Measurements from ENCODE around the gene SH3BP5. TPM values are rescaled to one million over a fixed set of nuclear protein-coding genes. Genes with fewer than 3 reads are reported as not detected.

SH3BP5 gene
- total RNA-seq, 1 donor from 2014 or later: 19.5 TPM

DNA sequence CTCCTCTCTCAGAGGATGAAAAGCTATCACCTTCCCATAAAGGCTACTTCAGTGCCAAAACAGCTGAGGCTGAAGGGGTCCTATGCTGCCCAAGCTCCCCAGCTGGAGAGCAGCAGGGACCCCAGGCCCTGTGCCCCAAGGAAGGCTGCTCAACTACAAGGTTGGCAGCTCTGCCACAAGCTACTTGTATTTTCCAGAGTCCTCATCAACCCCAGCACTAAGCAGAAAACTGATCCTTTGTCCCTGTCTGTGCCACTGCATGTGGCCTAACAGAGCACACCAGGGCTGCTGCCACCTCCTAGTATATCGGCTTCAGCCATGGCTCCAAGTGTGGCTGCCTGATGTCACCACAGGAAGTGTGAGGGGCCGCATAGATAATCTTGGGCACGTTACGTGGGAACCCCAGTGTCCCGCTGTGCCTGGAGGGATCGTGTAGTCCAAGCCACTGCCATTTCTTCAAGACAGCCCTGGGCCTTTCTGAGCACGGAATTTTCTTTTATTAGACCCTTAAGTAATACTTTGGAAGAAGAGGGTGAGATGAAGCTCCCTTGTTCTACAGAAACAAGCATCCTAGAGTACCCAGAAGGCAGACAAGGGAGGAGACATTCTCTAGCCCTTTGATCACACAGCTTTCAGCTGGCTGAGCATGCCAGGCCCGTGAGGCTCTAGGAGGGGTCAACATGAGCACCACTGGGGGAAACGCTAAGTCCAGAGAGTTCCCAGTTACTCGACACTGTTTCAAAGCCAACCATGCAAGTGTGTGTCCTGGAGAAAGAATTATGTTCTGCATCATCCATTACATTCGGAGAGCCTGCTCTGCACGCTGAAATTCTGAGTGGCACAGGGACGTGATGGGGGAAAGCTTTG lies 65.6 kb downstream of the SH3BP5 start:
- H3K27ac Mint-ChIP-seq: no peak overlapping the region
- no peak overlapping the region for H3K4me3 Mint-ChIP-seq
- peaks cover 7% of the 10 kb centered on the region for H3K36me3 Mint-ChIP-seq (ENCODE audit: low read depth)
- no peaks in the 10 kb centered on the region for H3K27me3 Mint-ChIP-seq
- intact Hi-C loops (cut with micrococcal nuclease): loop anchor here (5.0 kb wide), 1 partner anchor 159 kb away; no protein-coding TSS in a partner anchor
- DNase-seq: no peak
- H3K4me1 Mint-ChIP-seq: peaks cover 32% of the 10 kb centered on the region
- H3K9me3 Mint-ChIP-seq: no peaks in the 10 kb centered on the region

GRCh38 chr3:15265655-15266509 lies 66.5 kb downstream of the SH3BP5 start:
- Mint-ChIP-seq H3K36me3 (ENCODE audit: low read depth) (peaks cover 15% of the 10 kb centered on the region), H3K27me3 (no peaks in the 10 kb centered on the region), H3K4me1 (peaks cover 30% of the 10 kb centered on the region), H3K4me3 (no peak overlapping the region), H3K27ac (no peak overlapping the region), H3K9me3 (no peaks in the 10 kb centered on the region)
- DNase-seq: no peak
- intact Hi-C loops (cut with micrococcal nuclease): loop anchor here (5.0 kb wide), 1 partner anchor 159 kb away; no protein-coding TSS in a partner anchor

DNA sequence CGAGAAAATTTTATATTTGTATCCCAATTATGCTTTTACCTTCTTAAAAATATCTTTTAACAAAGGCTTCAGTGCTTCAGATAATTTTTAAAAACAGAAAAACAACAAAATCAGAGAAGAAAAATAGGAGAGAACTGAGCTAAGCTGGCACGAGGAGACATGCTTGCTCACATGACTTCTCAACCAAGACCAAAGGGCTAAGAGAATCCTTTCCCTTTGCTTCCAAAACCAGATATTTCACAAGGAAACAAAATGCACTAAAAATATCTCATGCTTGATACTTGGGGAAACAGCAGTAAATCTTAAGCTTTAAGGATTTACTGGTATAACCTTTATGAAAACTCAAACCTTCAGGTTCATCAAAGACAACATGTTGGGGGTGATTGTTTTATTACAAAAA lies 67.9 kb downstream of the SH3BP5 start:
- intact Hi-C loops (cut with micrococcal nuclease): no loop called here

GRCh38 chr3:15263926-15264325 lies 68.5 kb downstream of the SH3BP5 start:
- intact Hi-C loops (cut with micrococcal nuclease): no loop called here
- H3K9me3 Mint-ChIP-seq: no peaks in the 10 kb centered on the region
- H3K4me3 Mint-ChIP-seq: no peak overlapping the region
- H3K27ac Mint-ChIP-seq: no peak overlapping the region
- H3K4me1 Mint-ChIP-seq: peaks cover 13% of the 10 kb centered on the region
- H3K27me3 Mint-ChIP-seq: no peaks in the 10 kb centered on the region
- DNase-seq: no peak
- H3K36me3 Mint-ChIP-seq (ENCODE audit: low read depth): peaks cover 26% of the 10 kb centered on the region

More for the DNA sequence above, 67.9 kb downstream of the SH3BP5 start:
- Mint-ChIP-seq H3K4me1 (peaks cover 19% of the 10 kb centered on the region), H3K36me3 (ENCODE audit: low read depth) (peaks cover 26% of the 10 kb centered on the region), H3K4me3 (no peak overlapping the region), H3K27ac (no peak overlapping the region), H3K9me3 (no peaks in the 10 kb centered on the region), H3K27me3 (no peaks in the 10 kb centered on the region)
- no peak for DNase-seq

DNA sequence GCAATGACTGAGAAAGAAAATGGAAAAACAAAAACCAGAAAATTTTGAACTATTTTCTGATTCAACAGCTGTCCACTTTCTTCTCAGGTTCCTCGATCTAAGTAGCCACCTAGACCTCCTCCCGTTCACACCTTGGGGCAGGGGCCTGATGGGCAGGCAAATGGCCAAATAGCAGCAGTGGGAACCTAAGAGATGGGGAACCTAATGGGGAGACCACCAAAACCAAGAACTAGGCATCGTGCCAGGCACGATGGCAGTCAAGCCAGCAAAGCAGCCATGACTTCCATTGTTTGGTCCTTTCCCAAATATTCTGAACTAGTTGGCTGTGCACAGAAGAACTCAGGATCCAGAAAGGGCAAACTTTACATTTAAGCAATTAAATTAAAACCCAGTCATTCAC lies 69.3 kb downstream of the SH3BP5 start:
- Mint-ChIP-seq H3K36me3 (ENCODE audit: low read depth) (peaks cover 30% of the 10 kb centered on the region), H3K4me3 (no peak overlapping the region), H3K27ac (no peak overlapping the region), H3K9me3 (no peaks in the 10 kb centered on the region), H3K27me3 (no peaks in the 10 kb centered on the region), H3K4me1 (peaks cover 8% of the 10 kb centered on the region)
- no peak for DNase-seq
- intact Hi-C loops (cut with micrococcal nuclease): no loop called here

DNA sequence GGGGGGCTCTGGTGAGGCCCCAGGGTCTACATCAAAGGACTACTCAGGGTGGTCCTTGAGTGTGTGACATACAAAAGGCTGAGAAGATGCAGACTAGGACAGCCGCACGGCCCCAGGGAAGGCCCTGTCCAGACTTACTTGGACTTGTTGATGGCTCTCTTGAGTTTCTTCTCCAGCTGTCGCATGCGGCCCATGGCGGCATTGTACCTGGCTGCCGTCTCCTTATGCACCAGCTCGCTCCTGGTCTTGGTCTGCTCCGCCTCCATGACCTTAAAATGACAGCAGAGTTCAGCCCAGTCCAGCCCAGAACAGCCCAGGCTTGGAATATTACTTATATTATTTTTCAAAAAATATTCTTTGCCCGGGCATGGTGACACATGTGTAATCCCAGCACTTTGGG lies 70.4 kb downstream of the SH3BP5 start:
- Mint-ChIP-seq H3K4me3 (no peak overlapping the region), H3K9me3 (no peaks in the 10 kb centered on the region), H3K36me3 (ENCODE audit: low read depth) (peaks cover 39% of the 10 kb centered on the region), H3K4me1 (peaks cover 4% of the 10 kb centered on the region), H3K27ac (no peak overlapping the region), H3K27me3 (no peaks in the 10 kb centered on the region)
- DNase-seq: no peak
- intact Hi-C loops (cut with micrococcal nuclease): no loop called here

GRCh38 chr3:15261274-15261673 lies 71.1 kb downstream of the SH3BP5 start:
- H3K4me3 Mint-ChIP-seq: no peak overlapping the region
- H3K27ac Mint-ChIP-seq: peak overlapping the region; percentile 41
- H3K4me1 Mint-ChIP-seq: peaks cover 4% of the 10 kb centered on the region
- intact Hi-C loops (cut with micrococcal nuclease): no loop called here
- H3K27me3 Mint-ChIP-seq: no peaks in the 10 kb centered on the region
- H3K36me3 Mint-ChIP-seq (ENCODE audit: low read depth): peaks cover 44% of the 10 kb centered on the region
- no peaks in the 10 kb centered on the region for H3K9me3 Mint-ChIP-seq
- peak; percentile 49 for DNase-seq

GRCh38 chr3:15260531-15260930 lies 71.9 kb downstream of the SH3BP5 start:
- intact Hi-C loops (cut with micrococcal nuclease): no loop called here
- no peak for DNase-seq
- no peaks in the 10 kb centered on the region for H3K27me3 Mint-ChIP-seq
- H3K27ac Mint-ChIP-seq: no peak overlapping the region
- H3K4me1 Mint-ChIP-seq: peaks cover 4% of the 10 kb centered on the region
- H3K4me3 Mint-ChIP-seq: no peak overlapping the region
- H3K9me3 Mint-ChIP-seq: no peaks in the 10 kb centered on the region
- H3K36me3 Mint-ChIP-seq (ENCODE audit: low read depth): peaks cover 51% of the 10 kb centered on the region

DNA sequence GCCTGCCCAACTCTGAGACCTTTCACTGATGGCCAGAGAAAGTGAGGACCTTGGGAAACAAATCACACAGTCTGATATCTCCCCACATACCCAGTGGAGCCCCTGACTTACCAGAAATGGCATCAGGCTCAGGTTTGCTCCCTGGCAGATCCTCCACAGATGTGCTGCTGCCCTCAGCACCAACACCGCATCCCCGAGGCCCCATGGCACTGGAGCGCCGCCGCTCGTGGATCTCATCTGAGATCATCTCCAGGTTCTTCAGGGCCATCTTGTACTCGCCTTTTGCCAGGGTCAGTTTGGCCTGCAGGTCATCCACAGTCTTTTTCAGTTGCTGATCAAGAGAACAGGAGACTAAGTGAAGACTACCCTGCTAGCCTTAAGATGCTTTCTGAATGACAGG lies 73.7 kb downstream of the SH3BP5 start:
- H3K27ac Mint-ChIP-seq: no peak overlapping the region
- peaks cover 58% of the 10 kb centered on the region for H3K36me3 Mint-ChIP-seq (ENCODE audit: low read depth)
- H3K4me3 Mint-ChIP-seq: no peak overlapping the region
- no peaks in the 10 kb centered on the region for H3K9me3 Mint-ChIP-seq
- no peaks in the 10 kb centered on the region for H3K27me3 Mint-ChIP-seq
- DNase-seq: peak; percentile 55
- H3K4me1 Mint-ChIP-seq: peaks cover 2% of the 10 kb centered on the region
- intact Hi-C loops (cut with micrococcal nuclease): no loop called here

DNA sequence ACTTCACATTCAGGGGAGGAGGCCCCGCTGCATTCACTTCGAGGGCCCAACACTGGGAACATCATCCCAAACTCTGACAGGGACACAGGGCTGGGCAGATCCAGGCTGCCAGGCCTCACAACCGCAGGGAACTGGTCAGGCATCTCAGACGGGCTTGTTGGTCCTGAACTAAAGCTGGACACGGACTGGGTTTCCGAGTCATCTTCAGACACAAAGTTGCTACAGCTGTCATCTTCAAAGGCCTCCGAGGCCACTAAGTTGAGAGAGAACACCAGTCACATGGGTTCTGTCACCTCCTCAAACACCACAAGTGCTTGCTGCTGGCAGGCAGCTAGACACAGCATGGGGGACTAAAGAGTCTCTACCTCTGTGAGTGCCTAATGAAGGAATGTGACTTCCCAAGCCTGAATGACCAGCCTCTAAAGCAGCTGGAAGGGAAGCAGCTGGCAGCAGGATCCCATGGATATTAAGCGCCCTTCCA lies 75.5 kb downstream of the SH3BP5 start:
- Mint-ChIP-seq H3K36me3 (ENCODE audit: low read depth) (peaks cover 67% of the 10 kb centered on the region), H3K4me1 (peaks cover 8% of the 10 kb centered on the region), H3K4me3 (no peak overlapping the region), H3K9me3 (no peaks in the 10 kb centered on the region), H3K27ac (no peak overlapping the region), H3K27me3 (no peaks in the 10 kb centered on the region)
- intact Hi-C loops (cut with micrococcal nuclease): no loop called here
- DNase-seq: peak; percentile 56

- peak; percentile 50 for DNase-seq
- peaks cover 7% of the 10 kb centered on the region for H3K4me1 Mint-ChIP-seq
- intact Hi-C loops (cut with micrococcal nuclease): no loop called here
These were observed 77.2 kb downstream of the SH3BP5 start for GRCh38 chr3:15255215-15255614.

DNA sequence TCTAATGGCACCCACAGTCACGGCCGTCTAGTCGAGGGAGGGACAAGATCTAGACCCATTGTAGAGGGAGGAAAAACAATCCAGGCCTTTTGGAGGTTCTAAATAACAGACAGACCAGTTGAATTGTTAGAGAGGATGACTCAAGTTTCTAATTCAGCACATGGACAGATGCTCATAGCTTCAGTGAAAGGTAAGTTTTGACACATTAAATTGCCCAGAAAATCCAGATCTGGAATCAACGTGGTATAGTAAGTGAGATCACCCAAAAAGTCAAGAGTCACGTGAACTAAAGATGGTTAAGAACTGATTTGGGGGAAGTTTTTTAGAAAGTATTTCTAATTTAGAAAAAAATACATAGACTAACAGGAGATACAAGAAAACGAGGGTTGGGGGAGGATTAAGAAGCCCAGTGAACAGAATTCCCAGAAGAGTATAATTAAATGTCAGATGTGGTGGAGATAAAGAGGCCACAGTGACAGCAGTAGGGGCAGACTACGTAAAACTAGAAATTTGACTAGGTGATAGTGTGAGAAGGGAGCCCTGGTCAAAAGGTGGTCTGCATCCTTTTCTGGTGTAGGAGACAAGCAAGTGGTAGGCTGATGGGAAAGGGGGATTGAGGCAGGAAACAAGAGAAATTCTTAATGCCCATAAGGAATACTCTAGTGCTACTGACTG lies 79.2 kb downstream of the SH3BP5 start:
- Mint-ChIP-seq H3K4me1 (peaks cover 7% of the 10 kb centered on the region), H3K4me3 (no peak overlapping the region), H3K36me3 (ENCODE audit: low read depth) (peaks cover 53% of the 10 kb centered on the region), H3K27me3 (no peaks in the 10 kb centered on the region), H3K27ac (peak overlapping the region; percentile 16), H3K9me3 (no peaks in the 10 kb centered on the region)
- peak; percentile 46 for DNase-seq
- intact Hi-C loops (cut with micrococcal nuclease): no loop called here

More at GRCh38 chr3:15255215-15255614, 77.2 kb downstream of the SH3BP5 start:
- no peaks in the 10 kb centered on the region for H3K27me3 Mint-ChIP-seq
- no peak overlapping the region for H3K27ac Mint-ChIP-seq
- H3K36me3 Mint-ChIP-seq (ENCODE audit: low read depth): peaks cover 62% of the 10 kb centered on the region
- no peak overlapping the region for H3K4me3 Mint-ChIP-seq
- no peaks in the 10 kb centered on the region for H3K9me3 Mint-ChIP-seq

GRCh38 chr3:15246186-15246585 lies 86.2 kb downstream of the SH3BP5 start:
- DNase-seq: no peak
- Mint-ChIP-seq H3K36me3 (ENCODE audit: low read depth) (peaks cover 45% of the 10 kb centered on the region), H3K27ac (no peak overlapping the region), H3K4me3 (no peak overlapping the region), H3K27me3 (no peaks in the 10 kb centered on the region), H3K9me3 (no peaks in the 10 kb centered on the region), H3K4me1 (peaks cover 7% of the 10 kb centered on the region)
- intact Hi-C loops (cut with micrococcal nuclease): no loop called here

Measured in activated CD4-positive, alpha-beta T cell treated with anti-CD3 and anti-CD28 coated beads, Interleukin-2, amount 10 ng/mL, durations not matched to agents 24 days and 14 days (primary cell).